IPS-NIHi11 (cell line): ENCODE measurements around the gene APOBEC2.
A peak's percentile ranks its signal among the peaks of the same experiment; 100 is the strongest.

ENCODE experiments used
- DNase-seq: peaks from one replicate; pipeline ENCODE4 v3.0.0; 2012; ENCODE audit warnings: mixed read lengths, low spot score

APOBEC2 gene

DNA sequence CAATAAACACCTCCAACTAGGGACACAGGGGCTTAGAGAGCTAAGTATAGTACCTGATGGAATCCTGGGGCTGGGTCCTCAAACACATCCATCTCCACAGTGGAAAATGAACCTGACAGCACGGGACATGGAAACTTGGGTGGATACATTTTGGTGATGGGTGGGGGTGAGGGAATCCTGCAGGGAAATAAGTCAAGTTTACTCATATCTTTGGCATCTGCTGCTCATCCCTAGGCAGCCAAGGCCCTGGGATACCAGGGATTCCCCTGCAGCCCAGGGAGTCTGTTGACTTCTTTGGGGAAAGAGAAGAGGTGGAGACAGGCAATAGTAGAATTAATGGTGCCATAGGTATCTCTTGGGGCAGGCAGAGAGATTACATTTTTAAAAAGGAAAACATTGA, 6.6 kb downstream of the APOBEC2 start:
- DNase-seq, result no peak

DNA sequence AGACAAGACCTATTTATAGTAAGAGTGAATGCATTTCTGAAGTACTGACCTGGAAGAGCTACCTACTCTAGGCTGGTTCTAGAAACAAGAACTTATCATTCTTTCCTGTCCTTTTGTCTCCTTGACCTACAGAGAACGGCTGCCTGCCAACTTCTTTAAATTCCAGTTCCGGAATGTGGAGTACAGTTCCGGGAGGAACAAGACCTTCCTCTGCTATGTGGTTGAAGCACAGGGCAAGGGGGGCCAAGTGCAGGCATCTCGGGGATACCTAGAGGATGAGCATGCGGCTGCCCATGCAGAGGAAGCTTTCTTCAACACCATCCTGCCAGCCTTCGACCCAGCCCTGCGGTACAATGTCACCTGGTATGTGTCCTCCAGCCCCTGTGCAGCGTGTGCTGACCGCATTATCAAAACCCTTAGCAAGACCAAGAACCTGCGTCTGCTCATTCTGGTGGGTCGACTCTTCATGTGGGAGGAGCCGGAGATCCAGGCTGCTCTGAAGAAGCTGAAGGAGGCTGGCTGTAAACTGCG, 8.3 kb downstream of the APOBEC2 start:
- DNase-seq, result no peak

DNA sequence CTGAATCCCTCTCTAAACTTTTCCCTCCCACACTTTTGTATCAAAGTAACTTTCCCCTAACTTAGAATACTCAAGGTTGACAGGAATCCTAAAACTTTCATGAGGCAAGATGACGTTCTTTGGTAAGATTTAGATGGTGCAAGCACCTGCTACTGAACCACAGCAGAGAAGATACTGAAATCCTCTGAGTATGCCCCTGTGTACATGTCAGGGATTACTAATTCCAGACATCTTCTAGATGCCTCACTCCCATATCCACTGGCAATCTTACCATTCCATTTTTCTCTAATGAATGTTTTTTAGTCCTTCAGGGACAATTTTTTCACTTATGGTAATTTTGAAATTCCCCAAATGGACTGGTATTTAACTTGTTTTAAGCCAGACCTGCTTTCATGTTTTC, 9.1 kb downstream of the APOBEC2 start:
- DNase-seq, result no peak

DNA sequence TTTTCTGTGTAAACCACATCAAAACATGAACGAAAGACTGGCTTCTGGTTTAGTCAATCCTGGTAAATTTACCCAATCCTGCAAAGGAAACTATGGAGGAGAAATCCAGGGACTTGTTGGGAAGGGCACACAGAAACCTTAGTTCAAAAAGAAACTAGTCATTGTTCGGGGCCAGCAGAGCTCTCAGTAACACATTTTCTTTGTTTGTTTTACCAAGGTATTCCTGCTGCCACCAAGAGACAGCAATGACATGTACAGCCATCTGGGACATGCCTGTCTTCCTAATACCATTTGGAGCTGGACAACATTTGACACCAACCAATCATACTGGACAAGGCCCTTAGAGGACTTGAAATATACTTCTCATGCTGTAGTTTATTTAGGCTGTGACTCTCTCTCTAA, 10.9 kb downstream of the APOBEC2 start:
- no peak for DNase-seq

DNA sequence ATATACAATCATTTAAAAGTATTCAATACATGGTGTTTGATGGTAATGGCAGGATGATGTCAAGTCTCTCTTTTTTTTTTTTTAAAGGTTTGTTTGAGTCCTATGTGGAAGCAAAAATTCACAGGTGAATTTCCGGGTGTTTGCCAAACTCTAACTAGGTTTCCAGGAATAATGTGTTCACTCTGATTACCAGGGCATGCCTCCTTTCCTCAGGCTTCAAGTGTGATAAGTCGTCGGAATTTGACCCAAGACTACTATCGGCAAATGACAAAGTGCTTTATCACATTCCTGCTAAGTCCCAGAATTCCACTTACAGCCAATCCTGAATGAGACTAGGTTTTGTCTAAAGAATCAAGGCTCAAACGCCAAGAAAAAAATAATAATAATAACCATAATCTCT, 11.8 kb downstream of the APOBEC2 start:
- no peak for DNase-seq

DNA sequence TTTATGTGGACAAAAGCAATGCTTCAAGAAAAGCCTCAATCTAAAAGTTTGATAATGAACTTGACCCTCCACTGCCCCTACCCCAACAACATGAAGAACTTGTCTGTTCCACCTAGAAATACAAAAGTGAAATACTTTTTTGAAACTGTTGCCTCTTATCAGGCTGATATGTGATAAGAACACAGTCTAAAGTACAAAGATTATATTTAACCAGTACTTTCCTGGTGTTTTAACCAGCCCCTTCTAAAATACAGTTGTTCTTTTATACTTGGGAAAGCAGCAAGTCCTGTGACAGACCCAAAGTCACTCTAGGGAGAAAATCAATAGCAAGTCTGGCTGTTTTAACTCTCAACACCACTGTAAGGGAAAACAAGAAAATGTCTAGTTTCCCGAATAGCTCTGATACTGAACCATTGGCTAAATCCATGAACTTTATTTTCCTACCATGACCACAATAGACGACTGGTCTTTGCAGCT, 12.6 kb downstream of the APOBEC2 start:
- no peak for DNase-seq

DNA sequence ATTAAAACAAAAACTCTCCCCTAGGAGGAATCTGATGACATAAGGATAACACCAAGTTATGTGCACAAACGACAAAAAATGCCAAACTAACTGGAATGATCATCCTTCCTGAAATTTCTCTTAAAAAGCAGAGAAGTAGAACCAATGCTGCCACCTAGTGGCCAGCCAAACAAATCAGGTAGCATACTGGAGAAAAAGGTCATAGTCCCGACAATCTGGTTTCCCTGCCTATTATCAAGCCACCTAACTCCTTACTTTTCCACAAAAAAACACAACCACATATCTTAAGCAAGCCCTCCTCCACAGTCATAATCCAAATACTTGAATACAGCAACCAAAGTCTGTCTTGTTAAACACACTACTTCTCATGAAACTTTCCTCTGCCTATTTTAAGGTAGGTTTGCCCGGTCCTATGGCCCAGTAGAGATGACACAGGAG, 13.9 kb downstream of the APOBEC2 start:
- DNase-seq, result peak; percentile 57

DNA sequence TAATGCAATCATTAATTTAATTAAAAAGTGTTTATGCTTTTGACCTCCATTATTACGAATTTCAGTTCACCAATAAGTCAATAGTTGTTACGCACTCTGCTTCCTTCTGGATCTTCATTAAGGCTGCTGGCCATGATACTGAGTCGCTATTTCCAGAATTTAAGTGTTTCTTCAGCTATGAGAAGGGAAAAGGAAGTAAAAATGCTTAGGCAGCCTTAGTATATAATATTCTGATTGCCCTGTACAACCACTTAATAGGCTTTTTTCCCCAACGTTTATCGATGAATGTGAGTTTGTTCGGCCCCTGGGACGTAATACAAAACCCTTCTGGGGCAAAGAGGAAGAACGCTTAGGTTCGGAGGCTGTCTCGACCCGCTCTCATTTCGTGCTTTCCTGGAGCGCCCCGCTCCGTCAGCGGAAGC, 18.5 kb downstream of the APOBEC2 start:
- peak; percentile 69 for DNase-seq

DNA sequence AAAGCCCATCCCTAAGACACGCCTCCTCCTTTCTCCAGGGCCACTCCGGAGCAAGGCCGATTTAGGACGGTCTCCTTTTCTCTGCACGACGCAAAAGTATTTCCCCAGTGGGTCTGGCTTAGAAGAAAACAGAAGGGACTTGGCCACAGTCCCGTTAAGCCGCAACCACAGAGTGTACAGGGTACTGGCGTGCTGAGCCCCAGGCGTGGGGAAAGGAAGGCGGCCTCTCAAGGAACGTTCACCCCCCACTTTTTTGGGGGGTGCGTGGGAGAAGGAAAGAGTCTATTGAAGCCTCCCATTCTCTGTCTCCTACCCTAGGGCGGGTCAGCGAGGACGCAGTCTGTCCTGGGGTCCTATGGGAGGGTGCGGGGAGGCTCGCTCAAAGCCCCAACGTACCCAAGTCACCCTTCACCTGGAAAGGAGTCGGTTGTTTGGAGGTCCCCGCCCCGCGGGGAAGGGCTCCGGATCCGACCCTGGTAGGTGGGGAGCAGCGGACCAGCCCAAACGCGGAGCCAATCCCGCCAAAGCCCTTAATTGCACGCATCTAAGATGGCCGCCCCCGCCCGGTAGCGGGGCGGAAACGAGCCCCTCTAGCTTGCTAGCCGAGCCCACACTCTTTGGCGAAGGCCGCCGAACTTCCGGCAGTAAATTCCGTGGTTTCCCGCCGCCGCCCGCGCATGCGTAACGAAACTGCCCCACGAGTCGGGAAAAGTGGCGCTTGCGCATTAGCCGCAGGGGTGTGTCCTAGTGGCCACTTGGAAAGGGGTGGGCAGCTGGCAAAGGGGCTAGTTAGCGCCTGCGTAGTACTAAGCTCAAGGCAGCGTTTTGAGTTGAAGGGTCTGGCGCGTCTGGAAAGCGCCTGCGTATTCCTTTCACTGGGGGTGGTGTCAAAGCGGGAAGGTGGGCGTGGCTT, 19.2 kb downstream of the APOBEC2 start, which contains the start of gene OARD1:
OARD1 (minus strand) TSS at position 434 of the 913 bp plus-strand sequence. CDS start 722 bp downstream, outside the sequence.
- peak; percentile 88 for DNase-seq

DNA sequence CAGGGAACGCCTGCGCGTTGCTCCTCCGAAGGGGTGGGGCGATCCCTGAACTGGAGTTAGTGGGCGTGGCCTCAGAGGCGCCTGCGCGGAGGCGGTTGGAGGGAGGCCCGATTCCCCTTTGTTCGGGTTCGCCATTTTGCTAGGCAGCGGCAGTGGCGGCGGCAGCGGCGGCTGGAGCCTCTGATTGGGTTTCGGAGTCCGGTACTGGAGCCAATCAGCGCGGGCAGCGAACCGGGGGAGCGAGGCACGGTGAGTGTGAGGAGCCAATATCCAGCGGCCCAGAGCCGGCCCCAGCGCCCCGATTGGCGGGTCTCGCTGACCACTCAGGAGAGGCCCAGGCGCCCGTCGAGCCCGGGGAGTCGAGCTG, 19.8 kb downstream of the APOBEC2 start, which contains the start of gene NFYA:
NFYA (plus strand) TSS at position 139 of the 367 bp plus-strand sequence. CDS start 6,116 bp downstream, outside the sequence.
- DNase-seq, result peak; percentile 93

DNA sequence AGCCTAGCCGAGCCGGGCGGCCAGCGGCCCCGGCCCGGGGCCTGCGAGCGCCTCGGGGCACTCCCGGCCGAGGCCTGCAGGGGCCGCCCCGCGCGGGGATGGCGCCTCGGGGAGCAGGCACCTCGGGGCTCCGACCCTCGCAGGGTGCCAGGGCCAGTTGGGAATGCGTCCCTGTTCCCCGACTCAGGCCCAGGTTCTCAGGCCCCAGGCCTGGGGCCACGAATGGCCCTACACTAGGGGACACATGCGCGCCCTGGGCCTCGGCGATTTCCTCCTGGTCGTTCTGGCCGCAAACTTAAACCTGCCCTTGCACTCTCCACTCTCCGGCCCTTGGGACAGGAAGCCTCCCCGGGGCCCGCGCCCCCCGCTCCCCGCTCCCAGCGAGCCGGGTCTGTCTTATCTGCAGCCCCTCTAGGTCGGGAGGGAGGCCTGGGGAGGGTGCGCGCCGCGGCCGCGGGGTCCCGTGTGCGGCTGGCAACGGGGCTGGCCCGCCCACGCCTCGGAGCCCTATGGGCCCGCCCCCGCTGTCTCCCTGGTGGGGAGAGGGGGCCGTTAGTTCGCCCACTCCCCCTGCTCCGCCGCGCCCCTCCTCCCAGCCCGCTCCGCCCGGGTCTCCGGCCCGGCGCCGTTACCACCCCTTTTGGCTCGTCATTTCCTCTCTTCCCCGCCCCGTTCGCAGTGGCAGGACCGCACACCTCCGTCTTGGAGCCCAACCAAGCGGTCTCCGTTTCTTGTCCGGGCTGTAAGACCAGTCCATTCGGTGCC, 20.4 kb downstream of the APOBEC2 start:
- peak; percentile 88 for DNase-seq

DNA sequence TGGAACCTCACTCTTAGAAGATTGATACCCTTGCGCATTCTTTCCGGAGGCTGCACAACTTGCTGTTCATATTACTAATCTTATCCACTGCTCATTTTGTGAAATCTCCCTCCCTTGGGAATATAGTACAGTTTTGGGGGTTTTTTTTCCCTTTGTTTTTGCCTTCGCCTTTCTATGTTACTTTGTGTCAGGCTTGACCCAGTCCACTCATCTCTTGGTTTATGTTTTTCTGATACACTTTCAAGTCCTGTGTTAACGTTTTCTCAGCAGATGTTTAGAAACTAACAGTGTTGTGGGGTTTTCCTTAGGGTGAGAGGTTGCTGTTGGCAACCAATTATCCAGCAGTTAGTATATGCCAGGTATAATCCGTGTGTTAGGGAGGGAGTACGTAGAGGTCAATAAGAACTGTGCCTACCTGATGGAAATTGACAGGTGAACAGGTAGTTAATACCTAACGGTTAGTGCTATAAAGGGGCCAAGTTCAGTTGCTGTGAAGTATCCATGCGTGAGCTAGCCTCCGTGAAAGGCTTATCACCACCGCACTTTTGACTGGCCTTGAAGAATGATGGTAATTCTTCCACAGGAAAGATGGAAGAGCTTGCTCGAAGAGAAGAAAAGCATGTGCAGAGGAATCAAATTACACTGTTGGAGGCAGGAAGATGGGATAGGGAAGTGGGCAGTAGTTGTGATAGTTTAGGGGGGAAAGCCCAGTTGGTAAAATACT, 21.1 kb downstream of the APOBEC2 start:
- DNase-seq, result no peak

DNA sequence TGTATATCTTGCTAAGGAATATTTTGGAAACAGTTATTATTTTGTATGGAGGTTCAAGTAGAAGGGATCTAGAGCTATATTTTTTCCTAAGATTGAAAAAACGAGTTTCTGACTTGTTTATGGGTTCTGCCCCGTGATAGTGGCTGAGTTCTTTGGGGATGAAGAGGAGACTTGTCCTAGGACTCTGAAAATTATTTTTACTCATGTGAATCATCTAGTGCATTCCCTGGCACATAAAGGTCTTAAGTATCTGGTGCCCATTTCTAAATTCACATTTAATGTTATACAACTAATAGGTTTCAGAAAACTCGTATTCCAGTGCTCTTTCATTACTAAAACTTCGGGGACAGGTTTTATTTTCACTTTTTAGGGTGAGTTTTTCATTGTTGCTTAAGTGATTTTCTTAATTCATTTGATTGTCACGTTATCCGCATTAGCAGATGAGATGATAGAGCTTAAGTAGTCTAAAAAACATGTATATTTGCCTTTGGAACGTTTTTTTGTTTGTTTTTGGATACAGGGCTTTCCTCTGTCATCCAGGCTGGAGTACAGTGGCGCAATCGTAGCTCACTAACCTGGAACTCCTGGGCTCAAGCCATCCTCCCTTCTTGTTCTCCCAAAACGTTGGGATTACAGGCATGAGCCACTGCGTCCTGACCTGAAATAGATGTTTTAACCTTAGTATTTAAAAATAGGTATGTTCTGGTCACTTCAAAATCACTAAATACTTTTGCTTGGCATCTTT, 21.9 kb downstream of the APOBEC2 start:
- no peak for DNase-seq

DNA sequence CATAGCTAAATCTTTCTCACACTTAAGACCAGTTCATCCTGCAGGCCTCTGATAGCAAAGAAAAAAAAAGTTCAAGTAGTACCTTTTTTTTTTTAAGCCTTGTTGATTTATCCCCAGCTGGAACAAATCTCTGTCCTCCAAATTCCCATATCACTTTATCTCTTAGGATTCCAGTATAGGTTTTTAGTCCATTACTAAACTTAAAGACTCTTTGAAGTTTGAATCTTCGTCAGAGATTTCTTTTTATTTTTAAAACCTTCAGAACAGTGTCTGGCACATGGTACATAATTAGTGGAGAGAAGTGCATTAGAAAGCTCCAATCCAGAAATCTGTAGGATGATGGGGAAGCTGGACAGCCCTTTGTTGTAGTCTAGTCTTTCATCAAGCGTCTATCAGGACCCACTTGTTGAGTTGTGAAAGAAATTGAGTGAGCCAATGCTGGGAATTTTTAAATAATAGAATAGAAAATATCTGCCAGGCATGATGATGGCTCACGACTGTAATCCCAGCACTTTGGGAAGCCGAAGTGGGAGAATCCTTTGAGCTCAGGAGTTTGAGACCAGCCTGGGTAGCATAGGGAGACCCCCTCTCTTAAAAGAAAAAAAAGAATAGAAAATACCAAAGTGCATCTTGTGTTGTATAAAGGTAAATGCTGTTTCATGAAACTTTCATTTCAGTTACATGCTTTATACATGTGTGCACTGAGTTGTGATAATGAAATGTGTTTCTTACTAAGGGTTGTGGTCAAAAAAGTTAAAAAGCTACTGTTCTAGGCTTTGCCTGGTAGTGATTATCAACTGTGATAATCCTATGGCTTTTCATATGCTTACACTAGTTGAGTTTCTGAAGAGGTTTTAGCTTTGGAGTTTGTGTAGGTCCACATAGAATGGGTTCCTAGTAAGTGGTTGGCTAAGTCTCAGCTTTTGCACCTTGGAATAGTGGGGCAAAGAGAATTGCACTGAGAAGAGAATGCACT, 22.9 kb downstream of the APOBEC2 start:
- DNase-seq, result no peak

DNA sequence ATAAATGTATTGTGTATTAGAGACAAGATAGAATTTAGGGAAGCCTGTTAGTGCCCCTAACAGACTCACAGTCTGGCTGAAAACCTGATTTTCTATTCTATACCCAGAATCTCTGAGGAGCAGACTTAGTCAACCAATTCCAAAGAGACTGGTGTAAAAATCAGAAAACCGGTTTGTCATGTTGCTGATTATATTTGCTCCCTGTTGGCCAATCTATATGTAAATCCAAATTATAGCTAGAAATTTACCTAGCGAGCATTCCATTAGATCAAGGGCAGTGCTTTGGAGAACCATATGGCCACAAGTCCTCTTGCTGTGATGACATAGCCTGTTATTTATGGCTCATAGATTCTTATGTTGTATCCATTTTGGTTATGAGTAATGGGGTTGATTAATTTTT, 24.5 kb downstream of the APOBEC2 start:
- no peak for DNase-seq

DNA sequence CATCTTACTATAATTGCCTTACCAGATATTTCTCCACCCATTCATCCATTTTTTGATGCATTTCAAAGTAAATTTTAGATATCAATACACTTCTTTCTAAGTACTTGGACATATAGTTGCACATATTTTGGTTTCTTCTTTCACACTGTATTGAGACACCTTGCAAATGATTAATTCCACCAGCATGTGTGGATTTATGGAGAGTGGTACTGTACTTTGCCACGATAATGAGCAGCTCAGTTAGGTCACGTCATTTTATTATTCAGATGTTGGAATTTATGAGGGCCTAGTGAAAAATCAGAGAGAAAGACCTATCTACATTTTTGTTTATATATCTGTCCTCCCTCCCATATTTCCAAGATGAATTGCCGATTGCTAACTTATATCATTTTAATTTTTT, 25.1 kb downstream of the APOBEC2 start:
- no peak for DNase-seq

DNA sequence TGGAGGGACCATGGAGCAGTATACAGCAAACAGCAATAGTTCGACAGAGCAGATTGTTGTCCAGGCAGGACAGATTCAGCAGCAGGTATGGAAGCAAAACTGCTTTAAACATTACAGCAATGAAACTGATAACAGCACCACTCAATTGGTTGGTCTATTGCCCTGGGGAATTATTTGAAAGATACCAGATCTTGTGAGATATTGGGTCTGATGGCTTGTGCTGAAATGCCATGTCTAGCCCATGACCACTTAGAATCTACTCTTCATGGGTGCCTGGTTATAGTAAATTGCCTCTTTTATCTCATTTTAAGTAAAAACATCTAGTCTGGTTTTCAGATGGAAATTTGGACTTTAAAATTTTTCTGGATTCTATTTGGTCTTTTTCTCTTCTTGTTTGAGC, 26.1 kb downstream of the APOBEC2 start:
- no peak for DNase-seq

DNA sequence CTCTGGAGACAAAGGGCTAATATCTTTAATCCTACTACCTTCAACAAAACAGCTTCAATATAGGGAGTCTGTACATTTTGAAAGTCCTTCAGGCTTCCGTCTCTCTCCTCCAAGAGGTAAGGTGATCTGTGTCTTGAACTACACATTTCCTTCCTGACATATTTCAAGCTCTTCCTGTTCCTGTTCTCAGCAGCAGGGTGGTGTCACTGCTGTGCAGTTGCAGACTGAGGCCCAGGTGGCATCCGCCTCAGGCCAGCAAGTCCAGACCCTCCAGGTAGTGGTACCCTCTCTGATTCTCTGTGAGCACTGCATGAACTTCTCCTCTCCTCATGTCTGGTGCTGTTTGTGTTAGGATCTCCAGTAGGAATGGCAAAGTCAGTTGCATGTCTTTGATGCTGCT, 27.6 kb downstream of the APOBEC2 start:
- DNase-seq, result no peak

DNA sequence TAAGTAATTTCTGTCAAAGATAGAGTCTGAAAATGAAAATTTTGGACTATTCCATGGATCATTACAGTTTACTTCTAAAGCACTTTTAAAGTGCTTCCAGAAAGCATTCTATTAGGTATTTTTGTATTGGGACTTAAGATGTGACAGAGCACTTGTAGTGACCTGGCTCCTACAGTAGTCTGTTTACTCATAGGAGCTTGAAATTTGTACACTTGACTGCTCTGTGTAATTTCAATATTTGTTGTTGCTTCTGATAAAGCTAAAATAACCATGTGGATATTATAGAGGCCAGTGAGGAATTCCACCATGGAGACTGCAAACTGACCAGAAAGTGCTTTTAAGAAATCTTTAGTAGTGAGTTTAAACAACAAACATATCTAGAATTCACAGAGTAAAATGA, 30.1 kb downstream of the APOBEC2 start:
- DNase-seq, result no peak

DNA sequence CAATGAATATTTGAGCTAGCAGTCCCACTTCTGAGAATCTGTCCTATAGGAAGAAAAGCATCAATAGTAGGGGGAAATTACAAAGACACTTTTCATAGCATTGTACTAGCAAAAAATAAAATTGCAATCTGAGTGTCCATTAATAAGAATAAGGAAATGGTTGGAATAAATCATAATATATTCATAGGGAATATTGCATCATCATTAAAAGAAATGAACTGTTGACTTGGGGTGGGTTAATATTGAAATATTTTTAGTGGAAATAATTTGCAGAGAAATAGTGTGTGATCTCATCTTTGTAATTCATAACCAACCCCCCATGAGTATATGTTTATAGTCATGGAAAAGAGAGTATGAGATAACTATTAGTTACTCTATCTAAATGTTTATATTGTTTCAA, 32.2 kb downstream of the APOBEC2 start:
- no peak for DNase-seq
